Activated naive CD4-positive, alpha-beta T cell treated with Interleukin-2 at 50 U/mL for 16 hours (primary cell): ENCODE results near the gene SYNE2.
"Not testable (repeated sequence)": the region's sequence is repeated elsewhere in the genome, so short reads cannot be mapped to it uniquely, and the experiment has no call there.

ENCODE experiments used
- DNase-seq: peaks from one replicate; pipeline ENCODE4 v3.0.0-alpha.2; 2020

SYNE2 gene, protein sequence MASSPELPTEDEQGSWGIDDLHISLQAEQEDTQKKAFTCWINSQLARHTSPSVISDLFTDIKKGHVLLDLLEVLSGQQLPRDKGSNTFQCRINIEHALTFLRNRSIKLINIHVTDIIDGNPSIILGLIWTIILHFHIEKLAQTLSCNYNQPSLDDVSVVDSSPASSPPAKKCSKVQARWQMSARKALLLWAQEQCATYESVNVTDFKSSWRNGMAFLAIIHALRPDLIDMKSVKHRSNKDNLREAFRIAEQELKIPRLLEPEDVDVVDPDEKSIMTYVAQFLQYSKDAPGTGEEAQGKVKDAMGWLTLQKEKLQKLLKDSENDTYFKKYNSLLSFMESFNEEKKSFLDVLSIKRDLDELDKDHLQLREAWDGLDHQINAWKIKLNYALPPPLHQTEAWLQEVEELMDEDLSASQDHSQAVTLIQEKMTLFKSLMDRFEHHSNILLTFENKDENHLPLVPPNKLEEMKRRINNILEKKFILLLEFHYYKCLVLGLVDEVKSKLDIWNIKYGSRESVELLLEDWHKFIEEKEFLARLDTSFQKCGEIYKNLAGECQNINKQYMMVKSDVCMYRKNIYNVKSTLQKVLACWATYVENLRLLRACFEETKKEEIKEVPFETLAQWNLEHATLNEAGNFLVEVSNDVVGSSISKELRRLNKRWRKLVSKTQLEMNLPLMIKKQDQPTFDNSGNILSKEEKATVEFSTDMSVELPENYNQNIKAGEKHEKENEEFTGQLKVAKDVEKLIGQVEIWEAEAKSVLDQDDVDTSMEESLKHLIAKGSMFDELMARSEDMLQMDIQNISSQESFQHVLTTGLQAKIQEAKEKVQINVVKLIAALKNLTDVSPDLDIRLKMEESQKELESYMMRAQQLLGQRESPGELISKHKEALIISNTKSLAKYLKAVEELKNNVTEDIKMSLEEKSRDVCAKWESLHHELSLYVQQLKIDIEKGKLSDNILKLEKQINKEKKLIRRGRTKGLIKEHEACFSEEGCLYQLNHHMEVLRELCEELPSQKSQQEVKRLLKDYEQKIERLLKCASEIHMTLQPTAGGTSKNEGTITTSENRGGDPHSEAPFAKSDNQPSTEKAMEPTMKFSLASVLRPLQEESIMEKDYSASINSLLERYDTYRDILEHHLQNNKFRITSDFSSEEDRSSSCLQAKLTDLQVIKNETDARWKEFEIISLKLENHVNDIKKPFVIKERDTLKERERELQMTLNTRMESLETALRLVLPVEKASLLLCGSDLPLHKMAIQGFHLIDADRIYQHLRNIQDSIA (N-terminal part only)

DNA sequence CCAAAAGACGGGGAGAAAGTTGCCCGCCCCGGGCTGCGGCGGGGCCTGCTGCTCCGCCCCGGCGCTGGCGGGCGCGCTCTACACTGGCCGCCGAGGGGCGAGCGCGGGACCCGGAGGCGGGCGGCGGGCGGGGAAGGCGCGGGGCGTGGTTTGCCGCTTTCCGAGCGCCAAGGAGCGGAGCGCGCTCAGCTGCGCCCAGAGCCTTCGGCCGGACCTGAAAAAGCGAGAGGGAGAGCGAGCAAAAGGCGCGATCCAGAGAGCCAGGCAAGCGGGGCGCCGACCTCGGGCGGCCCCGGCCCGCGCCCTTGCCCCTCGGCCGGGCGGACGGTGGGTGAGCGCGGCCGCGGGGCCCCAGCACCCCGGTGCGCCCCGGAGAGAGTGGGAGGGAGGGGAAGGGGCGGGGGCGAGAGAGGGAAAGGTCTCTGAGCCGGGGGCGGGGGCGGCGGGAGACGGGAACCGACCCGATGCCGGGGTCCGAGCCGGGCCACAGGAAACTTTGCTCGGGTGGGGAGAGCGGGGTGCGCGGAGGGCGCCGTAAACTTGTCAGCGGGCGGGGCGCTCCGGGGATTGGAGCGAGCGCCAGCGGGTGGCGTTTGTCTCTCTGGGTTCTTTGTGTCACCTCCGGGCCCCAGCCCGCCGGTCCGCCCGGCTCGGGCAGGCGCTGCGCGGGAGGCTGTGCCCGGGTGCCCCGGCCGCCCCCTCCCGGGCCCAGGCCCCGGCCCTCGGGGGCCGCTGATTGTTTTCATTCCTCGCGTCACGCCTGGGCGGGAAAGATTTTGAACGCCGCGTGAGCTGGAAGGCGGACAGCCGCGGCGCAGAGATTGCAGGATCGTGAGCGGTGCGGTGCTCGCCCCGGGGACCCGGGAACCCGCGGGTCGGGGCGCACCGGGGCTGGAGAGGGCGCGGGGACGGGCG lies at the start of gene SYNE2:
Gene SYNE2 (plus strand): TSS at position 188 of the 915 bp plus-strand sequence. CDS start 56,145 bp downstream, outside the sequence.
- peak; percentile 87 for DNase-seq

DNA sequence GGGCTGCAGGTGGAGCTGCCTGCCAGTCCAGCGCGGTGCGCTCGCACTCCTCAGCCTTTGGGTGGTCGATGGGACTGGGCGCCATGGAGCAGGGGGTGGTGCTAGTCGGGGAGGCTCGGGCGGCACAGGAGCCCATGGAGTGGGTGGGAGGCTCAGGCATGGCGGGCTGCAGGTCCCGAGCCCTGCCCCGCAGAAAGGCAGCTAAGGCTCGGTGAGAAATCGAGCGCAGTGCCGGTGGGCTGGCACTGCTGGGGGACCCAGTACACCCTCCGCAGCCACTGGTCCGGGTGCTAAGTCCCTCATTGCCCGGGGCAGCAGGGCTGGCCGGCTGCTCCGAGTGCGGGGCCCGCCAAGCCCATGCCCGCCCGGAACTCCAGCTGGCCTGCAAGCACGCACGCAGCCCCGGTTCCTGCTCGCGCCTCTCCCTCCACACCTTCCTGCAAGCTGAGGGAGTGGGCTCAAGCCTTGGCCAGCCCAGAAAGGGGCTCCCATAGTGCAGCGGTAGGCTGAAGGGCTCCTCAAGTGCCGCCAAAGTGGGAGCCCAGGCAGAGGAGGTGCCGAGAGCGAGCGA lies 49.5 kb upstream of the SYNE2 start:
- DNase-seq = not testable (repeated sequence)

DNA sequence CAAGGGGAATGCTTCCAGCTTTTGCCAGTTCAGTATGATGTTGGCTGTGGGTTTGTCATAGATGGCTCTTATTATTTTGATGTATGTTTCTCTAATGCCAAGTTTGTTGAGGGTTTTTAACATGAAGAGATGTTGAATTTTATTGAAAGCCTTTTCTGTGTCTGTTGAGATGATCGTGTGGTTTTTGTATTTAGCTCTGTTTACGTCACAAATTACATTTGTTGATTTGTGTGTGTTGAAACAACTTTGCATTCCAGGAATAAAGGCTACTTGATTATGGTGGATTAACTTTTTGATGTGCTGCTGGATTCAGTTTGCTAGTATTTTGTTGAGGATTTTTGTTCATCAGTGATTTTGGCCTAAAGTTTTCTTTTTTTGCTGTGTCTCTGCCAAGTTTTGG lies 46.7 kb upstream of the SYNE2 start:
- DNase-seq = not testable (repeated sequence)

DNA sequence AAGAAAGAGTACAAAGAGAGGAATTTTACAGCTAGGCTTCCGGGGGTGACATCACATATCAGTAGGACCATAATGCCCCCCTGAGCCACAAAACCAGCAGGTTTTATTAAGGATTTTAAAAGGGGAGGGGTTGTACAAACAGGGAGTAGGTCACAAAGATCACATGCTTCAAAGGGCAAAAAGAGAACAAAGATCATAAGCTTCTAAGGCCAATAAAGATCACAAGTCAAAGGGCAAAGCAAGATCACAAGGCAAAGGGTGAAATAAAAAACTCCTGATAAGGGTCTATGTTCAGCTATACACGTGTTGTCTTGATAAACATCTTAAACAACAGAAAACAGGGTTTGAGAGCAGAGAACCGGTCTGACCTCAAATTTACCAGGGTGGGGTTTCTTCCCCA lies 41.1 kb upstream of the SYNE2 start:
- not testable (repeated sequence) for DNase-seq

DNA sequence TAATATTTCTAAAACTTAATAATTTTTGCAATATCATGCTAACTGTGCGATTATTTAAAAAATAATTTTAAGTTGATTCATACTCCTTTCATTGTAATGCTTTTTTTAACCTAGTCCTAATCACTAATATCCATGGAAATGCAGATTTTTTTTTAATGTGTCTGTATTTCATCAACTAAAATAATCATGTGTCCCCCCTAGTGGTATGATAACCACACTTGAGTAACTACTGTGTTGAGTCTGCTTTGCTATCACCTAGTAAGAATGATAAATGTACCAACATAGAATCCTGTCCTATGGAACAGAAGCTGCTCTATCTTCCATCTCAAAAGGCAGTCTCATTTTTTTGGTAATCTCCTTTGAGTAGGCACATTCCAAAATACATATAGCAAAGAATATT lies 19.1 kb upstream of the SYNE2 start:
- DNase-seq = no peak

DNA sequence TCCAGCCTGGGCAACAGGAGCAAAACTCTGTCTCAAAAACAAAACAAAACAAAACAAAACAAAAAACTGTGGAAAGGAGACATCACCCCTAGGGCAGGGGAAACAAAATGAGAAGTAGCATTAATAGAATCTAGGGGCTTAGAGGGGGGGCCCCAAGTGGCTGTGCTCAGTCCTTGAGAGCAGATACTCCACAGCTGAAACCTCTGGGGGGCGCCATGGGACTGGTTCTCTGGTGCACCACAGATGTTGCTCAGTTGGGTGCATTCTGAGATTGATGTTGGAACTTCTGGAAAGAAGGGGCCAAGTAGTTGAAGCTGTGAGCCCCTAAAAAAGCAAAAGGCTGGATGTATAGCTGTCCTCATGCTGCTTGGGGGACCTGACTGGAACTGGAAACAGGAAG lies 11.8 kb upstream of the SYNE2 start:
- DNase-seq = peak; percentile 61

DNA sequence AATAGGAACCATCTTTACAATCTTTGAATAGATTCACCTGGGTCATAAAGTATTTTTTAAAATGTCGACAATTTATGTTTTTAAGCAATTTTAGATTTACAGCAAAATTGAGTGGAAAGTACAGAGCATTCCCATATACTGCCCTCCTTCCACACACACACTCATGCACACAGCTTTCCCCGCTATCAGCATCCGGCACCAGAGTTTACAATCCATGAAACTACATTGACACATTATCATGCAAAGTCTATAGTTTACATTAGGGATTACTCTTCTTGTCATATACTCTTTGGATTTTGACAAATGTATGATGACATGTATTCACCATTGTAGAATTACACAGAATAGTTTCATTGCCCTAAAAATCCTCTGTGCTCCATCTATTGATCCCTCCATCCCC lies 9.0 kb upstream of the SYNE2 start:
- no peak for DNase-seq

DNA sequence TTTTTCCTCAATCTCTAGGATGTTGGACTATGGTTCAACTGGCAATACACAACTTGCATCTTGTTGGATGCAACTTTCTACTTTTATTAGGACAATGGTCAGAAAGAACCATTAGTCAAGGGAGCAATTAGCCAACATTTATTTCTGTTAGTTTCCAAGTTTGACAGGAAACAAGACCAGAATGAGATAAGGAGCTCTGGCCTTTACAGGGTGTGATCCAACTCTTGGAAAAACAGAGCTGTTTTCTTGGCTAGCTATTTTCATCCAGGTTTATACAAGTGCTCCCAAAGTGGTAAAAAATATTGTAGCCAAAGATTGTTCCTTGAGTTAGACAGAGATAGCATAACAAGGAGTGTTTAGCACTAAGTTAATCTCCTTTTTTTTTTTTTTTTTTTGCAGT lies 3.9 kb upstream of the SYNE2 start:
- no peak for DNase-seq

DNA sequence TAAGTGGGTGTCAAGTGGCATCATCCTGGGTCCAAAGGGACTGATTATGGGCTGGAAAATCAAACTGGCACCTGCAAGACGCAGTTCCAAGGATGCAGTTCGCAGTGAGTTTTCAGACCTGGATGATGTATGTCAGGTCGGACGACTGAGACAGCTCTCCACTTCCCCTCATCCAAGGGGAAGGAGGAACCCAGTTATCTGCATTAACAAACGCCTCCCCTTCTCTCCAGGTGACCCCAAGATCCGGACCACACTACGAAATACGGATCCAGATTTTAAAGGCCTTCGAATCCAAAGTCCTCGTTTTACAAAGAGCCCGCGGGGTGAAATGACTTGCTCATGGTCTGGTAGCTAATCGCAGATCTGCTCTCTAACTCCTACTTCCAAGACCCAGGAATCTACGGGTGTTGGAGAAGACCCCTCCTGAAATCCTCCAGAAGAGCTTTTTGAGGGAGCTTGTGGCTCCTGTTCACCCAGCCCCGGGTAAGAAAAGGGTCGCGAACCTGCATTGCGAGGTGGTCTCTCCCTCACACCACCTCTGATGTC lies 460 bp upstream of the SYNE2 start:
- no peak for DNase-seq

DNA sequence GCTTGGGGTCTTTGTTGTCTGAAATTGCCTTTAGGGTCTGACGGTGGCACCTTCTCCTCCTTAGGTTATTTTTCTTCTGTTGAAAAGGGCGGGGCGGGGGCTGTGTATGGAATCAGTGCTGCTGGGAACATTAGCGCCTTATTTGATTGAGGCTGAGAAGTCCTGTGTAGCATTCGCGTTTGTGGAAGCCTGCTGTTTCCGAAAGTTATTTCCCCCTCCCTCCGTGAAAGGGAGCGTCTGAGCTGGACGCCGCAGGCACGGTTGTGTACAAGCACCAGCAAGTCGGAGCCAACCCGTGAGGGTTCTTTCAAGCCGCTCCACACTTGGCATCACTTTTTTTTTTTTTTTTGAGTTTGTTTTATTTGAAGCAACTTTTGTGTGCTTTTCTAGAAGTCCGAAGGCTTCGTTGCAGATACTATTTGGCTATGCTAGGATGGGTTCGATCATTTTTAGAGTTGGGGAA lies 1.1 kb downstream of the SYNE2 start:
- DNase-seq = peak; percentile 63

DNA sequence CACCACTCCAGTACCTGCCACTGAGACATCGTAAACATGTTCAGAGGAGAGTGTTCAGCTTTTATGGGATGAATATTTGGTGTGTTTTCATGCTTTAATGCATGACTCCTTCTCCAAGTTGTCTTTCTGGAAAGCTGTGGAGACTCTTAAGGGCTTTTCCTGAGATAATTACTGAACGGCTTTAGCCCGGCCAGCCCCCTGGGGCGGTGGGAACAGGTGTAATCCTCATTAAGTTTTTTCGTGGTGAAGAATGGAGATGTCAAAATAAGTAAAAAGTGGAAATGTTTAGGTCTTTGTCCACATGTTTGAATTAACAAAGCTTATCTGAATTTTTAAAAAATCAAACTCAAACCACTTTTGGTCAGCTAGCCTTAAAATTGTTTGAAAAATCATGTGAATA lies 1.5 kb downstream of the SYNE2 start:
- DNase-seq = no peak

DNA sequence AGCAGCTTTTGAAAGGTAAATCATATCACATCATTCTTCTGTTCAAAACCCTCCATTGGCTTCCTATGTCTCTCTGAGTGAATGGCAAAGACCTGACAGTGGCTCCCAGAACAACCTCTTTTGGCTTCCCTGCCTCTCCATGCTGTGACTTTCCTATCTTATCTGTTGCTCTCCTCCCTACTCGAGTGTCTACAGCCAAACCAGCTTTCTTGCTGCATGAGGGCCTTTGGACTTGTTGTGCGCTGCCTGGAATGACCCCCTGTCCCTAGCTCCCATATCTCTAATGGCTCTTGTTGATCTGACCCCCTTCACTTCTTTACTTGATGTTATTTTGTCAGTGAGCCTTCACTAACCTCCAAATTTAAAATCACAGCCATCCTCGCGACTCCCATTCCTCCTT lies 2.5 kb downstream of the SYNE2 start:
- no peak for DNase-seq

DNA sequence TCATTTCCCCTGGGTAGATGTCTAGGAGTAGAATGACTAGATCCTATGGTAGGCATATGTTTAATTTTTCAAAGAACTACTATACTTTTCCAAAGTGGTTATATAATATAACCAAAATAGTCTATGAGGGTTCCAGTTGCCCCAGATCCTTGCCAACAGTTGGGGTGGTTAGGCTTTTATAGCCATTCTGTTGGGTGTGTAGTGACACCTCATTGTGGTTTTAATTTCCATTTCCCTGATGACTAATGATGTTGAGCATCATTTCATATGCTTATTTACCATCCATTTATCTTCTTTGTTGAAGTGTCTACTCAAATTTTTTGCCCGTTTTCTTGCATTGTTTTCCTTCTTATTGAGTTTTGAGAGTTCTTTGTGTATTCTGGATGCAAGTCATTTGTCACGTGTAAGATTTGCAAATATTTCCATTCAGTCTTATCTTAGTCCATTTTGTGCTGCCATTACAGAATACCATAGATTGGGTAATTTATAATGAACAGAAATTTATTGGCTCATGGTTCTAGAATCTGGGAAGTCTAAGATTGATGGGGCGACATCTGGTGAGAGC lies 4.7 kb downstream of the SYNE2 start:
- peak; percentile 32 for DNase-seq

DNA sequence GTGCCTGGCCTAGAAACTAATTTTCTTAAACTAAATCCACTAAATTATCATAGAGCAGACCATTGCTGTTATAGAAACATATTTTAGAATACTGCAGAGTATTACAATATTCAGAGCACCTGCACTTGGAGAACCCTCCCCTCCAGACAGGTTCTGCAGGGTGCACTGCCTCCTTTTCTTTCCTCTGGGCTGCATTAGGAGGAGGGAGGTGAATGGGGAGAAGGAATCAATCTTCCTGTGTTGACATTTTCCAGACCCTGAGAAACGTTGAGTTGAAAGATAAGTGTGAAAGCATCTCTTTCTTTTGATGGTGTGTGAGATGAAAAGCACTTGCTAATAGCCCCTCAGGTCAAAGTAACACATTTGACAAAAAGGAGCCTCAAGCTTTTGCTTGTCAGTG lies 7.3 kb downstream of the SYNE2 start:
- no peak for DNase-seq

DNA sequence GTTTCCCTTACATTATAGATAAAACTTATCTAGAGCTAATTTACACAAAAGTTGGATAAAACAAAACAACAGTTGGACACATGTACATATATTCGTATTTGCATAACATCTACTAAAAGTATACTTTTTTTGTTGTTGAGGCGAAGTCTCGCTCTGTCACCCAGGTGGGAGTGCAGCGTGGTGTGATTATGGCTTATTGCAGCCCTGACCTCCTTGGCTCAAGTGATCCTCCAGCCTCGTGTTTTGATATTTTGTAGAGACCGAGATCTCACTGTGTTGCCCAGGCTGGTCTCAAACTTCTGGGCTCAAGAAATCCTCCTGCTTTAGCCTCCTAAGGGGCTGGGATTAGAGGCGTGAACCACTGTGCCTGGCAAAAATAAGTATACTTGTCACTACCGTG lies 9.4 kb downstream of the SYNE2 start:
- no peak for DNase-seq

DNA sequence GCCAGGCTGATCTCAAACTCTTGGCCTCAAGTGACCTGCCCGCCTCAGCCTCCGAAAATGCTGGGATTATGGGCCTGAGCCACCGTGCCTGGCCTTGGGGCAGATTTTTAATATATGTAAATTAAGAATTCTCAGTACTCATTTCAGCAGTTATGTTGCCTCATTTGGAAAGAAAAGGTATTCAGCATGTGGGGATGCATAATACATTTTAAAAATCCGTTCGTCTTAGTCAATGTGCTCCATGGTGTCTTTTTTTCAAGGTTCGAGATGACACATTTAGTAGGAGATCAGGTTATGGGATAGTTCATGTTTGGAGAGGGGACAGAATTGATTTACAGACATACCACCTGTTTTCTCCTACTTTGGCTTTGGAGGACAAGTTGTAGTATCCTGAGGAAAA lies 10.2 kb downstream of the SYNE2 start:
- DNase-seq = no peak

DNA sequence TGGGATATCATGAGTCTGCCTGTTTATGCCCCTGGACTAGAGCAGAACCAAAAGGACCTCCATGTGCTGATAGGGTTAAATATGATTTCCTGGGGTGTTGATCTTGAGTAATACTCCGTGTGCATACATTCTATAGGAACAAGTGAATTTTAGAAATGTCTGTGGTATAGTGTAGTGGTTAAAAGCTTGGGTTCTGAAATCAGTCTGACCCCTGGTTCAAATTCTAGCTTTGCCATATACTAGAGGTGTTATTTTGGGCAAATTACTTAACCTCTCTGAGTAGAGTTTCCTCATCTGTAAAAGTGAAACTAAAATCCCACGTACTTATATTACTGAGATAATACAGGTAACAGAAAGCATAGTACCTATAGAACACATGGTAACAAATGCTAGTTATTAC lies 12.0 kb downstream of the SYNE2 start:
- DNase-seq = not testable (repeated sequence)

DNA sequence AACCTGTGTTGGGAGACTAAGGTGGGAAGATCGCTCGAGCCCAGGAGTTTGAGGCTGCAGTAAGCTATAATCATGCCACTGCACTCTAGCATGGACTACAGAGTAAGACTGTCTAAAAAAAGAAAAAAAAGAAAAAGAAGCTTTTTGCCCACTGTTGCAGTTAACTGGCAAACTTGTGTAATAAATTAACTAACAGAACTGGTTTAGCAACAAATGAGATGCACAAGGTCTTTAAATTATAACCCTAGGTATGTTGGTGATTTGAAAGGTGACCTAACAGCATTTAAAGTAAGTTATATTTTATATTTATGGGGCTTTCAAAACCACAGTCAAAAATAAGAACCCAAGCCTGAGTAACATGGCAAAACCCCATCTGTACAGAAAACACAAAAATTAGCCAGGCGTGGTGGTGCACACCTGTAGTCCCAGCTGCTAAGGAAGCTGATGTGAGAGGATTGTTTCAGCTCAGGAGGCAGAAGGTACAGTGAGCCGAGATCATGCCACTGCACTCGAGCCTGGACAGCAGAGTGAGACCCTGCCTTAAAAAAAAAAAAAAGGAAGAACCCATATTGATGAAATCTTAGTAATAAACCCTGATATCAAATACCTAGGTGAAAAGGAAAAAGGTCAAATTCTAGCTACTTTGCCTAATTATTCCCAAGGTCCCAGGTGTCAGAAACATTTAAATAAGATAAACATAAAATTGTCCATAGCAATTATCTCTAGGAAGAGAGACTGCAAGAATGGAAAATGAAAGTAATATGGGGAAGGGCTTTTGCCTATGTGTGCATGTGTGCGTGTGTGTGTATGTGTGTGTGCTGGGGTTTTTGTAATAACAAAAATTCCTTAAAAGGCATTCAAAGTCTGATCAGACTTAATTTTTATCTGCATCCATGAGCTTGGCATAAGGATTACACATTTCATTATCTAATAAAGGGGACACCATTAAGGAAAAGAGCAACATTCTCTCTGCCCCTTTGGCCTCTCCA lies 15.4 kb downstream of the SYNE2 start:
- no peak for DNase-seq

DNA sequence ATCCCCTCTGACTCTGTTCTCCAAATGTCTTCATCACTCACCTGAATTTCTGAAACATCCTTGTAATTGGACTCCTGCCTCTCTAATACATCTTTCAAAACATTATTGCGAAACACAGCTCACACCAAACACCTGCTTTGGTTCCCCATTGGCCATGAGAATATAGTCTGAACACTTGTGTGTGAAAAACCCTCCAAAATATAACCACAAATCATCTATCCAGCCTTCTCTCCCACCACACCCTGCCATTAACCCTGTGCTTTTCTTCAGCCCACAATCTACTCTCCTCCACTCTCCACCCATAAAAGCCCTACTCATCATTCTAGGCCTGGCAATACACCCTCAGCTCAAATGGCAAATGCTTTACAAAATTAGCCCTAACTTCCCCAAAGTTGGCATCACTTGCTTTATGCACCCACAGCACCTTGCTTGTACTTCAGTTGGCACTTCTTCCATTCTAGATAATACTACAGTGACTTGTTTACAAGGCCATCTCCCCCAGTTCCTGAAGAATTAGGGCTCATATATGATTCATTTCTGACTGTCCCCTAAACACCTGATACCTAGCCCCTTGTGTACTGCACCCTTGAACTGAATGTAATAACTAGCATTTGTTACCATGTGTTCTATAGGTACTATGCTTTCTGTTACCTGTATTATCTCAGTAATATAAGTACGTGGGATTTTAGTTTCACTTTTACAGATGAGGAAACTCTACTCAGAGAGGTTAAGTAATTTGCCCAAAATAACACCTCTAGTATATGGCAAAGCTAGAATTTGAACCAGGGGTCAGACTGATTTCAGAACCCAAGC lies 17.3 kb downstream of the SYNE2 start:
- not testable (repeated sequence) for DNase-seq
